ENCODE measurements around the gene PREX1. TPM values are rescaled to one million over a fixed set of nuclear protein-coding genes. Genes with fewer than 3 reads are reported as not detected.

PREX1 gene
- total RNA-seq, 3 donors from 2014 or later = 53.1 to 84.2 (median 65.1) TPM

DNA sequence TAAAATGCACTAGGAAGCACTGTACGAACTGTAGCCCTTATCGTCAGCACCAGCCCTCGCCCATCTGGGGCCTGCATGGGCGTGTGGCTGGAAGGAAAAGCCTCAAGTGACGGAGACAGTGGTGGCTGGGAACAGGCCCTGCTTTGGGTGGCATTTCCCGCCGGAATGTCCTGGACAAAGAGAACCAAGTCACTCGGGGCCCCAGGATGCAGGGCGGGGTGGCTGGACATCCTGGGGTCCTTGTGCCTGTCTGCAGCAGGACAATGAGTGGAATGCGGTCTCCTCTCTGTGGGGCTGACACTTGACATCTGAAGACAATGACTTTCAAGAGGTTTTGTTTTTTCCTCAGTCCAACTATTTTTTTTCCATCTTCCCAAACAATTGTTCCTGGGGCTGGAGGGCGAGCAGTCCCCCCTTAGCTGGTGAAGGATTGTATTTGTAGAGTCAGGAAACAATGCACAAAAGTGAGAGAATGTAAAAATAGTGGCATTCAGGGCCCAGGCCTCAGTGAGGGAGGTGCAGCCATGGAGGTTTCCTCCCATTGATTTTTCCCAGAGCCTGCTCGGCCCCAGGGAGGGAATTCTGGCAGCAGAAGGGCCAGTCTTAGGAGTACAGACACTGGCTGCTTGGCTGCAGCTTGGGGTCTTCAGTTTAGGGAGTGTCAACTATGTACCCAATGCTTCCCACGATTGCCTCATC is 64.4 kb downstream of the PREX1 start:
- Histone ChIP-seq H3K27ac (peak overlapping the region in 1 of 2 donors; percentile 20), H3K4me3 (no peak overlapping the region), H3K9me3 (peaks cover 0 to 4% of the 10 kb centered on the region in 2 donors), H3K27me3 (no peaks in the 10 kb centered on the region), H3K36me3 (no peaks in the 10 kb centered on the region), H3K4me1 (no peaks in the 10 kb centered on the region)
- TF ChIP-seq CTCF (IDR thresholded peaks at IDR 0.05) (no peak), POLR2A (IDR thresholded peaks at IDR 0.05) (no peak), POLR2AphosphoS5 (IDR thresholded peaks at IDR 0.05) (no peak)
- DNase-seq (ENCODE audit: low spot score in 2 of 2) = no peak
- intact Hi-C loops (cut with DNase I; ENCODE audit: low total_unique reads) = no loop called here

- TF ChIP-seq CTCF (IDR thresholded peaks at IDR 0.05) = no peak
- no peak for TF ChIP-seq POLR2AphosphoS5 (IDR thresholded peaks at IDR 0.05)
- no peak for TF ChIP-seq POLR2A (IDR thresholded peaks at IDR 0.05)
- Histone ChIP-seq H3K9me3 (peaks cover 0 to 4% of the 10 kb centered on the region in 2 donors), H3K4me3 (no peak overlapping the region), H3K36me3 (no peaks in the 10 kb centered on the region), H3K27ac (peak overlapping the region in 1 of 2 donors; percentile 66), H3K27me3 (no peaks in the 10 kb centered on the region), H3K4me1 (no peaks in the 10 kb centered on the region)
- DNase-seq (ENCODE audit: low spot score in 2 of 2) = no peak
- intact Hi-C loops (cut with DNase I; ENCODE audit: low total_unique reads) = no loop called here
These were observed 65.9 kb downstream of the PREX1 start for GRCh38 chr20:48761874-48762273.

GRCh38 chr20:48761023-48761785 is 66.6 kb downstream of the PREX1 start:
- intact Hi-C loops (cut with DNase I; ENCODE audit: low total_unique reads) = no loop called here
- peaks cover 0 to 4% of the 10 kb centered on the region in 2 donors for H3K9me3 ChIP-seq
- no peaks in the 10 kb centered on the region for H3K27me3 ChIP-seq
- H3K27ac ChIP-seq = peak overlapping the region; percentile 2 to 84
- H3K4me1 ChIP-seq = no peaks in the 10 kb centered on the region
- DNase-seq (ENCODE audit: low spot score in 2 of 2) = no peak
- TF ChIP-seq POLR2AphosphoS5 (IDR thresholded peaks at IDR 0.05) = no peak
- no peak for TF ChIP-seq CTCF (IDR thresholded peaks at IDR 0.05)
- no peak for TF ChIP-seq POLR2A (IDR thresholded peaks at IDR 0.05)
- H3K36me3 ChIP-seq = no peaks in the 10 kb centered on the region
- no peak overlapping the region for H3K4me3 ChIP-seq

- DNase-seq (ENCODE audit: low spot score in 2 of 2) = peak in 1 of 2 donors; percentile 22
- no peaks in the 10 kb centered on the region for H3K27me3 ChIP-seq
- H3K27ac ChIP-seq = peak overlapping the region; percentile 2 to 84
- no peaks in the 10 kb centered on the region for H3K4me1 ChIP-seq
- peaks cover 0 to 4% of the 10 kb centered on the region in 2 donors for H3K9me3 ChIP-seq
- H3K36me3 ChIP-seq = no peaks in the 10 kb centered on the region
- no peak overlapping the region for H3K4me3 ChIP-seq
- intact Hi-C loops (cut with DNase I; ENCODE audit: low total_unique reads) = no loop called here
- TF ChIP-seq CTCF (IDR thresholded peaks at IDR 0.05) = no peak
- no peak for TF ChIP-seq POLR2A (IDR thresholded peaks at IDR 0.05)
- TF ChIP-seq POLR2AphosphoS5 (IDR thresholded peaks at IDR 0.05) = no peak
These were observed 67.3 kb downstream of the PREX1 start for GRCh38 chr20:48760403-48760983.
